Muscle of back (tissue), 11 donors: ENCODE measurements around the gene GP5. TPM values are rescaled to one million over a fixed set of nuclear protein-coding genes. Genes with fewer than 3 reads are reported as not detected.

Experiments
- DNase-seq, 3 donors: peaks; one replicate each; pipeline versions ENCODE4 v3.0.0 to v3.0.0-alpha.2; 2013
- polyA plus RNA-seq, 10 donors: library from polyadenylated mRNA; unstranded; fragments of 120-200 nt; gene quantifications; one replicate each; pipeline ENCODE4 v1.2.1, GENCODE V29; 2013; ENCODE audit not compliant: insufficient read length in 10 of 10

Gene GP5
- polyA plus RNA-seq, 10 donors, result 0.16 to 0.57 (median 0.25) TPM

- peak in 1 of 3 donors; percentile 65 for DNase-seq
Observed at GRCh38 chr3:194397757-194398312, 1.2 kb downstream of the GP5 start.

- DNase-seq, result peak in 1 of 3 donors; percentile 70
Observed at GRCh38 chr3:194396859-194397756, 2.0 kb downstream of the GP5 start.

GRCh38 chr3:194396539-194396858, 2.6 kb downstream of the GP5 start:
- DNase-seq, result no peak

- peak; percentile 44 to 87 (median 73) for DNase-seq
Observed at GRCh38 chr3:194395778-194396538, 3.1 kb downstream of the GP5 start.

- DNase-seq, result no peak
Observed at GRCh38 chr3:194395212-194395611, 3.9 kb downstream of the GP5 start.

- DNase-seq, result no peak
Observed at GRCh38 chr3:194392576-194392975, 6.5 kb downstream of the GP5 start.

- no peak for DNase-seq
Observed at GRCh38 chr3:194390835-194391234, 8.2 kb downstream of the GP5 start.

- no peak for DNase-seq
Observed at GRCh38 chr3:194389269-194389668, 9.8 kb downstream of the GP5 start.

GRCh38 chr3:194387926-194388418, 11.1 kb downstream of the GP5 start:
- DNase-seq, result no peak

GRCh38 chr3:194387276-194387675, 11.8 kb downstream of the GP5 start:
- DNase-seq, result no peak

GRCh38 chr3:194386648-194387047, 12.4 kb downstream of the GP5 start:
- no peak for DNase-seq

GRCh38 chr3:194386066-194386465, 13.0 kb downstream of the GP5 start:
- DNase-seq, result no peak

GRCh38 chr3:194384569-194385001, 14.5 kb downstream of the GP5 start:
- no peak for DNase-seq

- DNase-seq, result no peak
Observed at GRCh38 chr3:194384156-194384555, 14.9 kb downstream of the GP5 start.

- no peak for DNase-seq
Observed at GRCh38 chr3:194383276-194383940, 15.7 kb downstream of the GP5 start.

GRCh38 chr3:194382892-194383223, 16.2 kb downstream of the GP5 start:
- DNase-seq, result no peak

GRCh38 chr3:194382196-194382891, 16.7 kb downstream of the GP5 start:
- no peak for DNase-seq

- DNase-seq, result no peak
Observed at GRCh38 chr3:194381460-194381875, 17.6 kb downstream of the GP5 start.

- no peak for DNase-seq
Observed at GRCh38 chr3:194380326-194380725, 18.7 kb downstream of the GP5 start.

- no peak for DNase-seq
Observed at GRCh38 chr3:194379651-194380050, 19.4 kb downstream of the GP5 start.

GRCh38 chr3:194379231-194379630, 19.8 kb downstream of the GP5 start:
- no peak for DNase-seq
